Neural cell (in vitro differentiated cells): ENCODE measurements around the gene C19orf44.

Experiments
- CTCF ChIP-seq: fragments of 450-650 bp; IDR thresholded peaks from 2 replicates; pipeline ENCODE4 v1.5.1; 2014; ENCODE audit warnings: antibody characterized with exemption, mild to moderate bottlenecking, moderate library complexity; ENCODE audit not compliant: poor library complexity, severe bottlenecking
- EP300 ChIP-seq: fragments of 450-650 bp; conservative IDR thresholded peaks from 2 replicates; pipeline ENCODE4 v1.6.1; 2014; ENCODE audit warnings: antibody characterized with exemption, mild to moderate bottlenecking, moderate library complexity; ENCODE audit not compliant: poor library complexity, severe bottlenecking
- EZH2 ChIP-seq: fragments of 200-600, 300-800 bp; shearing (Covaris generic), sonication (generic); IDR thresholded peaks from 2 replicates; pipeline ENCODE4 v1.6.1; 2014; ENCODE audit warnings: antibody characterized with exemption, low read length, borderline replicate concordance, mild to moderate bottlenecking; ENCODE audit not compliant: insufficient read depth, poor library complexity, severe bottlenecking
- MXI1 ChIP-seq: fragments of 450-650 bp; conservative IDR thresholded peaks from 2 replicates; pipeline ENCODE4 v1.6.1; 2014; ENCODE audit warnings: antibody characterized with exemption, mild to moderate bottlenecking; ENCODE audit not compliant: poor library complexity, severe bottlenecking
- POLR2AphosphoS5 ChIP-seq: IDR thresholded peaks from 2 replicates; pipeline ENCODE4 v1.6.1; 2012
- RAD21 ChIP-seq: fragments of 450-650 bp; conservative IDR thresholded peaks from 2 replicates; pipeline ENCODE4 v1.6.1; 2014; ENCODE audit warnings: antibody characterized with exemption, mild to moderate bottlenecking, moderate library complexity
- REST ChIP-seq: IDR thresholded peaks from 2 replicates; pipeline ENCODE4 v1.6.1; 2012; ENCODE audit warnings: borderline replicate concordance
- SMC3 ChIP-seq: fragments of 450-650 bp; conservative IDR thresholded peaks from 2 replicates; pipeline ENCODE4 v1.6.1; 2014; ENCODE audit warnings: antibody characterized with exemption, mild to moderate bottlenecking, moderate library complexity; ENCODE audit not compliant: poor library complexity
- TAF1 ChIP-seq: IDR thresholded peaks from 2 replicates; pipeline ENCODE4 v1.6.1; 2012; ENCODE audit warnings: low read depth

- no peak for TF ChIP-seq TAF1
- no peak for TF ChIP-seq CTCF
- TF ChIP-seq RAD21: no peak
- TF ChIP-seq EP300: no peak
- TF ChIP-seq POLR2AphosphoS5: no peak
- no peak for TF ChIP-seq REST
- TF ChIP-seq EZH2: no peak
- no peak for TF ChIP-seq SMC3
- no peak for TF ChIP-seq MXI1
Measured at GRCh38 chr19:16463991-16464575, 32.1 kb upstream of the C19orf44 start.
